Measurements from ENCODE around the gene LTBR.
"Not testable (repeated sequence)": the region's sequence is repeated elsewhere in the genome, so short reads cannot be mapped to it uniquely, and the experiment has no call there.

Gene LTBR

GRCh38 chr12:6383572-6384498 is at the start of gene LTBR:
TSS of gene LTBR (plus strand) at chr12:6384162. CDS start at chr12:6384359, 197 bp downstream.
- Histone ChIP-seq H3K9me3 (ENCODE audit: control insufficient read depth, low read length) (no peaks in the 10 kb centered on the region), H3K36me3 (ENCODE audit: control insufficient read depth, insufficient read depth, low read length) (no peaks in the 10 kb centered on the region), H3K27me3 (ENCODE audit: control insufficient read depth, insufficient read depth, low read length) (no peaks in the 10 kb centered on the region), H3K9ac (ENCODE audit: low read length) (peak within 1 kb of the TSS; percentile 98), H3K4me1 (ENCODE audit: control insufficient read depth, insufficient read depth, low read length) (peaks cover 39% of the 10 kb centered on the region), H3K4me3 (ENCODE audit: low read length) (peak within 1 kb of the TSS; percentile 68)

DNA sequence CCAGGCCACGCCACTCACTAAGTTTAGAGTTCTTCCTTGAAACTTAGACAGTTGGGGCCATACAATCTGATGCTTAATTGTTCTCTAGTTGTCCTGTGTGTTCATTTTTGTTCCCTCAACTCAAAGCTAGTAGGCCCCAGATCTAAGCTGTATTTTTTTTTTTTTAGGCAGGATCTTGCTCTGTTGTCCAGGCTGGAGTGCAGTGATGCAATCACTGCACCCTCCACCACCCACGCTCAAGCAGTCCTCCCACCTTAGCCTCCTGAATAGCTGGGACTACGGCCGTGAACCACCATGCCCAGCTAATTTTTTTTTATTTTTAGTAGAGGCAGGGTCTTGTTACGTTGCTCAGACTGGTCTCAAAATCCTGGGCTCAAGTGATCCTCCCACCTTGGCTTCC is 49.6 kb upstream of the LTBR start:
- Histone ChIP-seq H3K27me3 (ENCODE audit: control insufficient read depth, insufficient read depth, low read length) (no peaks in the 10 kb centered on the region), H3K9ac (ENCODE audit: low read length) (peak overlapping the region; percentile 83), H3K9me3 (ENCODE audit: control insufficient read depth, low read length) (no peaks in the 10 kb centered on the region), H3K36me3 (ENCODE audit: control insufficient read depth, insufficient read depth, low read length) (peaks cover 28% of the 10 kb centered on the region), H3K4me3 (ENCODE audit: low read length) (no peak overlapping the region), H3K4me1 (ENCODE audit: control insufficient read depth, insufficient read depth, low read length) (peaks cover 82% of the 10 kb centered on the region)

DNA sequence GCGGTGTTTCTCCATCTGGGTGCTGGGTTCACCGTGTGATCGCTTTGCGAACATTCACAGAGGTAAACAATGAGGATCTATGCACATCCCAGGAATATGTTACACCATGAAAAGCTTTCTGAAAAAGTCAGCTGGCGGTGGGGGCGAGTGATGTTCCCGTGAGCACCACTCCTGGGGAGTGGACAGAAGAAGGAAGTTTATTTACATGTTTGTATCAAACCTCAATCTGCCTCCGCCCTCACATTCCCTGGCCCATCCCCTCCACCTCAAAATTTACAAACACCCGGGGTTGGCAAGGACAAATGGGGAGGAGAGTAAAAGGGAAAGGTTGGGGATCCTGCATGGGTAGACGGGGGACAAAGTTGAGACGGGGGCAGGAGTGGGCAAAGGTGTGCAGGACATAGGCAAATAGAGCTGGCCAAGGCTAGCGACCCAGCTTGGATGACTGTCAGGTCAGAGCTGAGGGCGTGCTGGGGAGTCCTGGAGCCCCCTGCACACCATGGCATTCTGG is 49.0 kb upstream of the LTBR start:
- H3K36me3 ChIP-seq (ENCODE audit: control insufficient read depth, insufficient read depth, low read length), result peaks cover 24% of the 10 kb centered on the region
- H3K4me3 ChIP-seq (ENCODE audit: low read length), result peak overlapping the region; percentile 23
- no peaks in the 10 kb centered on the region for H3K27me3 ChIP-seq (ENCODE audit: control insufficient read depth, insufficient read depth, low read length)
- peak overlapping the region; percentile 83 for H3K9ac ChIP-seq (ENCODE audit: low read length)
- H3K9me3 ChIP-seq (ENCODE audit: control insufficient read depth, low read length), result no peaks in the 10 kb centered on the region
- H3K4me1 ChIP-seq (ENCODE audit: control insufficient read depth, insufficient read depth, low read length), result peaks cover 88% of the 10 kb centered on the region

GRCh38 chr12:6335451-6336078 is 48.4 kb upstream of the LTBR start:
- peaks cover 88% of the 10 kb centered on the region for H3K4me1 ChIP-seq (ENCODE audit: control insufficient read depth, insufficient read depth, low read length)

DNA sequence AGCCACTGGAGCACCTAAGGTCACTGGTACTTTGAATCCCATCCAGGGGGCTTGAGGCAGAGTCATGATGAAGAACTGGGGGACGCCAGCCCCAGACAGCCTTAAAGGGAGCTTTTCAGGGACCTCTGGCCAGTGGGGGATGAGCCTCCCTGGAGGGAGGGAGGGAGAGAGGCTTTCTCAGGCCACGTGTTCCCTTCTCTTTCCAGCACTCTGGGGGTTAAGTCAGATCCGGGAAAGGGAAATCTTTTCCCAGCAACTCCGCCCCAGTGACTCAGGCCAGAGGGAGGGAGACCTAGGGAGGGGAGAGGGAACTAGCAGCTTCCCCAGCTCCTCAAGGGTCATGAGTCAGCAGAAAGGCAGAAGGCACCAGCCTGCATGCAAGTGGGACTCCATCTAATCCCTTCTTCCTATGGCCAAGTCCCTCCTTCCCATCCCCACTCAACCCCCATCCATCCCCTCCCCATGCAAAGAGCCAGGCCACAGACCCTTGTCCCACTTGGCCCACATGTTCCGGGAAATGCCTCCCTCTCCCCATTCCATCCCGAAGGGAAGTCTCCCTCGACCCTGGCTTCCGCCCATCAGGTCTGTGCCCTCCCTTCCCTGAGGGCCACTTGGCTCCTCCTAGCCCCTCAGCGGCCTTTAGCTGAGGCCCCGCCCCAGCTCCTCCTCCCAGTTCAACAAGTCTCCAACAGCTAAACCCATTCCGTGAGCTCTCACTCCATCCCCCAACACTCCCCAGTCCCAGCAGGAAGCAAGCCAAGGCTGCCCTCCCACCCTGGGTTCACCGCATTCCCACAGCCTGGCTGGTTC is 47.7 kb upstream of the LTBR start:
- H3K4me1 ChIP-seq (ENCODE audit: control insufficient read depth, insufficient read depth, low read length), result peaks cover 84% of the 10 kb centered on the region
- H3K36me3 ChIP-seq (ENCODE audit: control insufficient read depth, insufficient read depth, low read length), result peaks cover 13% of the 10 kb centered on the region
- no peaks in the 10 kb centered on the region for H3K27me3 ChIP-seq (ENCODE audit: control insufficient read depth, insufficient read depth, low read length)
- H3K9me3 ChIP-seq (ENCODE audit: control insufficient read depth, low read length), result no peaks in the 10 kb centered on the region
- peak overlapping the region; percentile 23 for H3K4me3 ChIP-seq (ENCODE audit: low read length)
- H3K9ac ChIP-seq (ENCODE audit: low read length), result peak overlapping the region; percentile 83

More at GRCh38 chr12:6335451-6336078, 48.4 kb upstream of the LTBR start:
- Histone ChIP-seq H3K36me3 (ENCODE audit: control insufficient read depth, insufficient read depth, low read length) (peaks cover 18% of the 10 kb centered on the region), H3K9me3 (ENCODE audit: control insufficient read depth, low read length) (no peaks in the 10 kb centered on the region), H3K9ac (ENCODE audit: low read length) (peak overlapping the region; percentile 83), H3K27me3 (ENCODE audit: control insufficient read depth, insufficient read depth, low read length) (no peaks in the 10 kb centered on the region), H3K4me3 (ENCODE audit: low read length) (peak overlapping the region; percentile 23)

- Histone ChIP-seq H3K9ac (ENCODE audit: low read length) (peak overlapping the region; percentile 83), H3K4me1 (ENCODE audit: control insufficient read depth, insufficient read depth, low read length) (peaks cover 81% of the 10 kb centered on the region), H3K9me3 (ENCODE audit: control insufficient read depth, low read length) (no peaks in the 10 kb centered on the region), H3K36me3 (ENCODE audit: control insufficient read depth, insufficient read depth, low read length) (peaks cover 9% of the 10 kb centered on the region), H3K27me3 (ENCODE audit: control insufficient read depth, insufficient read depth, low read length) (no peaks in the 10 kb centered on the region), H3K4me3 (ENCODE audit: low read length) (peak overlapping the region; percentile 23)
These were observed 46.8 kb upstream of the LTBR start for GRCh38 chr12:6336889-6337853.

- Histone ChIP-seq H3K4me1 (ENCODE audit: control insufficient read depth, insufficient read depth, low read length) (peaks cover 81% of the 10 kb centered on the region), H3K9ac (ENCODE audit: low read length) (peak overlapping the region; percentile 83), H3K36me3 (ENCODE audit: control insufficient read depth, insufficient read depth, low read length) (peaks cover 9% of the 10 kb centered on the region), H3K9me3 (ENCODE audit: control insufficient read depth, low read length) (no peaks in the 10 kb centered on the region), H3K4me3 (ENCODE audit: low read length) (no peak overlapping the region), H3K27me3 (ENCODE audit: control insufficient read depth, insufficient read depth, low read length) (no peaks in the 10 kb centered on the region)
These were observed 46.0 kb upstream of the LTBR start for GRCh38 chr12:6337958-6338433.

GRCh38 chr12:6338536-6338935 is 45.4 kb upstream of the LTBR start:
- H3K36me3 ChIP-seq (ENCODE audit: control insufficient read depth, insufficient read depth, low read length); H3K9me3 ChIP-seq (ENCODE audit: control insufficient read depth, low read length); H3K27me3 ChIP-seq (ENCODE audit: control insufficient read depth, insufficient read depth, low read length); H3K4me3 ChIP-seq (ENCODE audit: low read length): not testable (repeated sequence)
- Histone ChIP-seq H3K4me1 (ENCODE audit: control insufficient read depth, insufficient read depth, low read length) (peaks cover 81% of the 10 kb centered on the region), H3K9ac (ENCODE audit: low read length) (peak overlapping the region; percentile 99)

GRCh38 chr12:6338955-6339354 is 45.0 kb upstream of the LTBR start:
- no peak overlapping the region for H3K4me3 ChIP-seq (ENCODE audit: low read length)
- no peaks in the 10 kb centered on the region for H3K27me3 ChIP-seq (ENCODE audit: control insufficient read depth, insufficient read depth, low read length)
- peaks cover 81% of the 10 kb centered on the region for H3K4me1 ChIP-seq (ENCODE audit: control insufficient read depth, insufficient read depth, low read length)
- no peaks in the 10 kb centered on the region for H3K9me3 ChIP-seq (ENCODE audit: control insufficient read depth, low read length)
- H3K9ac ChIP-seq (ENCODE audit: low read length), result peak overlapping the region; percentile 99
- H3K36me3 ChIP-seq (ENCODE audit: control insufficient read depth, insufficient read depth, low read length), result peaks cover 4% of the 10 kb centered on the region

DNA sequence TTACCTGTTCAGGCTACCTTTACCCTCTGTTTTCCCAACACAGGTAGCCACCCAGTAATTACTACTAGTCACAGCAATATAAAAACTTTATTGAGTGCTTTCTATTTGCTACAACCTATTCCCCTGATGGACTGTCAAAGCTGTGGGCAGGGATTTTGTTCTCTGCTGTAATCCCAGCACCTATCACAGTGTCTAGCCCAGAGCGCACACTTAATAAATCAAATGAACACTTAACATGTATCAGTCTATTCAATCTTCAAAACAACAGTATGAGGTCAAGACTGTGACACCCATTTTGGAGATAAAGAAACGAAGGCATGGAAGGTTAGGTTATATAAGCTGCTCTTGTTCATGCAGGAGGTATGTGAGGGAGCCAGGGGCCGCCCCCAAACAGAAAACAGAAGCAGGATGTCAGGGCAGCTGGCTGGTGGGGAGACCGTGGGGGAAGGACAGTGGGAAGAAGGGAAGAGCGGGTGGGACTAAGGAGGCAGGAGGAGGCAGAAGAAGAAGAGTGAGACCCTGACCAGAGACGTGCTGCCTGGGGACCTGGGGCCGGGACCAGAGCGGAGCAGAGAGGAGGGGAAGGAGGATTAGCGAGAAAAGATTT is 43.8 kb upstream of the LTBR start:
- Histone ChIP-seq H3K27me3 (ENCODE audit: control insufficient read depth, insufficient read depth, low read length) (no peaks in the 10 kb centered on the region), H3K36me3 (ENCODE audit: control insufficient read depth, insufficient read depth, low read length) (no peaks in the 10 kb centered on the region), H3K4me1 (ENCODE audit: control insufficient read depth, insufficient read depth, low read length) (peaks cover 76% of the 10 kb centered on the region), H3K9me3 (ENCODE audit: control insufficient read depth, low read length) (no peaks in the 10 kb centered on the region), H3K9ac (ENCODE audit: low read length) (peak overlapping the region; percentile 99), H3K4me3 (ENCODE audit: low read length) (peak overlapping the region; percentile 99)

Measured in mucosa of stomach (tissue), 1 donor.